SU-DHL-6 (cell line): Measurements from ENCODE around the gene ALS2CL.

Source experiments
- H2AFZ ChIP-seq: fragments of 200-600 bp; sonication (generic); 2 replicates; pipeline ENCODE4 v1.6.1; 2014; ENCODE audit warnings: low read depth, mild to moderate bottlenecking, moderate library complexity, mixed read lengths, antibody characterized with exemption, low read length; ENCODE audit not compliant: severe bottlenecking
- H3F3A ChIP-seq: fragments of 200-600 bp; shearing (Covaris generic); 2 replicates; pipeline ENCODE4 v1.6.0; 2016; ENCODE audit warnings: antibody characterized with exemption, mild to moderate bottlenecking; ENCODE audit not compliant: insufficient read depth
- H3K27ac ChIP-seq: fragments of 200-600 bp; sonication (generic); 2 replicates; pipeline ENCODE4 v1.5.1; 2016; ENCODE audit warnings: low read depth, mild to moderate bottlenecking, low read length, moderate library complexity, mixed read lengths
- H3K27me3 ChIP-seq: fragments of 200-600 bp; sonication (generic), shearing (Covaris generic); 2 replicates; pipeline ENCODE4 v1.6.0; 2014; ENCODE audit warnings: mild to moderate bottlenecking, low read length
- H3K36me3 ChIP-seq: fragments of 200-600 bp; sonication (generic); 2 replicates; pipeline ENCODE4 v1.6.1; 2014; ENCODE audit warnings: mild to moderate bottlenecking, low read length, mixed read lengths
- H3K4me2 ChIP-seq: fragments of 300-600, 200-600 bp; shearing (Covaris generic), sonication (generic); 2 replicates; pipeline ENCODE4 v1.6.0; 2014; ENCODE audit warnings: low read length, low read depth, mild to moderate bottlenecking; ENCODE audit not compliant: poor library complexity, severe bottlenecking
- H3K4me3 ChIP-seq: fragments of 200-600 bp; sonication (generic); 2 replicates; pipeline ENCODE4 v1.5.1; 2014; ENCODE audit warnings: antibody characterized with exemption, low read length, mild to moderate bottlenecking, mixed read lengths; ENCODE audit not compliant: insufficient read depth, poor library complexity, severe bottlenecking
- H3K79me2 ChIP-seq: fragments of 200-600 bp; sonication (generic); 2 replicates; pipeline ENCODE4 v1.6.1; 2014; ENCODE audit warnings: mild to moderate bottlenecking, low read length, moderate library complexity; ENCODE audit not compliant: insufficient read depth
- H3K9ac ChIP-seq: fragments of 200-600 bp; sonication (generic); 2 replicates; pipeline ENCODE4 v1.7.0; 2014; ENCODE audit warnings: mild to moderate bottlenecking, low read length
- H3K9me2 ChIP-seq: fragments of 200-600 bp; sonication (generic); replicated peaks from 2 replicates; pipeline ENCODE4 v1.6.1; 2014; ENCODE audit warnings: low read length; ENCODE audit not compliant: insufficient read depth
- H3K9me3 ChIP-seq: fragments of 200-600 bp; sonication (generic); 2 replicates; pipeline ENCODE4 v1.6.1; 2014; ENCODE audit warnings: low read length, mixed read lengths; ENCODE audit not compliant: insufficient read depth
- H4K20me1 ChIP-seq: fragments of 200-600 bp; sonication (generic); 2 replicates; pipeline ENCODE4 v1.6.1; 2014; ENCODE audit warnings: low read depth, mild to moderate bottlenecking, antibody characterized with exemption, low read length, moderate library complexity, mixed read lengths
- EZH2phosphoT487 ChIP-seq: fragments of 200-600 bp; sonication (generic), shearing (Covaris generic); conservative IDR thresholded peaks from 2 replicates; pipeline ENCODE4 v1.6.1; 2018; ENCODE audit warnings: mild to moderate bottlenecking, antibody characterized with exemption, low read length, moderate library complexity, mixed read lengths
- TF ChIP-seq, protein P1 (sequence below): fragments of 200-600 bp; sonication (generic); IDR thresholded peaks from one replicate; pipeline ENCODE4 v1.5.1; 2017; ENCODE audit warnings: antibody characterized with exemption, mild to moderate bottlenecking, low read length, moderate library complexity; ENCODE audit not compliant: insufficient read depth, poor library complexity, severe bottlenecking

The ALS2CL gene

DNA sequence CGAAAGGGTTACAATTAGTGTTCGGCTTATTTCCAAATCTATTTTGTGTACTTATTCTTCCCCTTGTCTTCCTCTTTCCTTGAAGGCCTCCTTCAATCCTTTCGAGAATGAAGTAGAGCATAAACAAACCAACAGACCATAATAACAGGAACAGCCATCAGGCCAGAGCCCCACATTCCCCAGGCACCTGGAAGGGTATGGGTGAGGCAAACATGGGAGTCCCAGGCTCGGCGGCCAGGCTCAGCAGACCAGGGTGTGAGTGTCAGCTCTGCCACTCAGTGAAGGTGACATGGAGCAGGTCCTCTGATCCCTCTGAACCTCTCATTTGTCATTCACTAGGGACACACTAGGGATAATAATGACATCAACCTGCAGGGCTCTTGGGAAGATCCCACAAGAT lies 13.8 kb downstream of the ALS2CL start:
- H3K9ac ChIP-seq: no peak overlapping the region
- H3K36me3 ChIP-seq: no peaks in the 10 kb centered on the region
- no peaks in the 10 kb centered on the region for H3K9me3 ChIP-seq
- no peak overlapping the region for H3K4me3 ChIP-seq
- TF ChIP-seq, protein P1, sequence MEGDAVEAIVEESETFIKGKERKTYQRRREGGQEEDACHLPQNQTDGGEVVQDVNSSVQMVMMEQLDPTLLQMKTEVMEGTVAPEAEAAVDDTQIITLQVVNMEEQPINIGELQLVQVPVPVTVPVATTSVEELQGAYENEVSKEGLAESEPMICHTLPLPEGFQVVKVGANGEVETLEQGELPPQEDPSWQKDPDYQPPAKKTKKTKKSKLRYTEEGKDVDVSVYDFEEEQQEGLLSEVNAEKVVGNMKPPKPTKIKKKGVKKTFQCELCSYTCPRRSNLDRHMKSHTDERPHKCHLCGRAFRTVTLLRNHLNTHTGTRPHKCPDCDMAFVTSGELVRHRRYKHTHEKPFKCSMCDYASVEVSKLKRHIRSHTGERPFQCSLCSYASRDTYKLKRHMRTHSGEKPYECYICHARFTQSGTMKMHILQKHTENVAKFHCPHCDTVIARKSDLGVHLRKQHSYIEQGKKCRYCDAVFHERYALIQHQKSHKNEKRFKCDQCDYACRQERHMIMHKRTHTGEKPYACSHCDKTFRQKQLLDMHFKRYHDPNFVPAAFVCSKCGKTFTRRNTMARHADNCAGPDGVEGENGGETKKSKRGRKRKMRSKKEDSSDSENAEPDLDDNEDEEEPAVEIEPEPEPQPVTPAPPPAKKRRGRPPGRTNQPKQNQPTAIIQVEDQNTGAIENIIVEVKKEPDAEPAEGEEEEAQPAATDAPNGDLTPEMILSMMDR: no peak
- no peak for TF ChIP-seq EZH2phosphoT487
- H4K20me1 ChIP-seq: no peaks in the 10 kb centered on the region
- H3K4me2 ChIP-seq: no peak overlapping the region
- no peaks in the 10 kb centered on the region for H3F3A ChIP-seq
- H3K27me3 ChIP-seq: no peaks in the 10 kb centered on the region
- no peak overlapping the region for H2AFZ ChIP-seq
- no peaks in the 10 kb centered on the region for H3K79me2 ChIP-seq
- no peaks in the 10 kb centered on the region for H3K9me2 ChIP-seq
- no peak overlapping the region for H3K27ac ChIP-seq

DNA sequence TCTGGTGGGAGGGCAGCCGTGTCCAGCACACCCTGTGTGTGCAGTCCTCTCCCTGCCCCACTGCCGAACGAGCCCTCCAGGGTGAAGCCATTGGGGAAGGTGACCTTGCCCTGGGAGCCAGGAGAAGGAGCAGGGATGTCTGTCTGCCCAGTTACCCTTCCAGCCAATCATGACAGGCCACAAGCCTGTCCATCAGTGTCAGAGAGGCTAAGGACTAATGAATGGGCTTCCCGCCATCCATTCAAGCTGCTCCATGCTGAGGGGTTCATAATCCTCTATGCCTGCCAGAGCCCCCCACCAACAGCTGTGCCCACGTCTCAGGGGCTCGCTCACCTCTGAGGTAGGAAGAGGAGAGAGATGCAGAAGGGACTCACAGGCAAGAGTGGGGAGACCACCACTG lies 15.2 kb downstream of the ALS2CL start:
- H3K27me3 ChIP-seq: no peaks in the 10 kb centered on the region
- no peak overlapping the region for H3K9ac ChIP-seq
- H3F3A ChIP-seq: no peaks in the 10 kb centered on the region
- no peaks in the 10 kb centered on the region for H3K79me2 ChIP-seq
- no peak overlapping the region for H3K27ac ChIP-seq
- H3K4me2 ChIP-seq: no peak overlapping the region
- H3K4me3 ChIP-seq: no peak overlapping the region
- H4K20me1 ChIP-seq: no peaks in the 10 kb centered on the region
- no peaks in the 10 kb centered on the region for H3K36me3 ChIP-seq
- no peaks in the 10 kb centered on the region for H3K9me3 ChIP-seq
- TF ChIP-seq EZH2phosphoT487: no peak
- TF ChIP-seq, protein P1: no peak
- no peak overlapping the region for H2AFZ ChIP-seq
- H3K9me2 ChIP-seq: no peaks in the 10 kb centered on the region

DNA sequence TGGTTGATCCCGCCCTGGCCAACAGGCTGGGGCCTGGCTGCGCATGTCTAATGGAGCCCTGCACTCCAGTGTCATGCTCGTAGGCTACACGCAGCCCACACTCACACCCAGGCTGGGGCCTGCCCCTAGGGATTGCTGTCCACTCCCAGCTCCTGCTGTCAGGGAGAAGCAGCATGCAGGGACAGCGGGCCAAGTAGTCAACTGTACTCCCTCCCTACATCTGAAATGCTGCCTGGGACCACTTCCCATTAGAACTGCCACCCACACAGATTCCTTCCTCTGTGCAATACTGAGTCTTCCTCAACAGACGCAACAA lies 16.1 kb downstream of the ALS2CL start:
- TF ChIP-seq EZH2phosphoT487: no peak
- TF ChIP-seq, protein P1: no peak
- Histone ChIP-seq H3K4me2 (no peak overlapping the region), H4K20me1 (no peaks in the 10 kb centered on the region), H3K4me3 (no peak overlapping the region), H3K9ac (no peak overlapping the region), H3K9me2 (no peaks in the 10 kb centered on the region), H3K36me3 (no peaks in the 10 kb centered on the region), H3K27me3 (no peaks in the 10 kb centered on the region), H3K27ac (no peak overlapping the region), H2AFZ (no peak overlapping the region), H3K9me3 (no peaks in the 10 kb centered on the region), H3K79me2 (no peaks in the 10 kb centered on the region), H3F3A (no peaks in the 10 kb centered on the region)
